GM23248 (cell line): ENCODE measurements around the gene MIS12. TPM values are rescaled to one million over a fixed set of nuclear protein-coding genes. Genes with fewer than 3 reads are reported as not detected.
A peak's percentile ranks its signal among the peaks of the same experiment; 100 is the strongest.

Experiments
- DNase-seq: peaks from one replicate; pipeline ENCODE4 v3.0.0-alpha.2; 2015
- H2AFZ ChIP-seq: fragments of 200-600 bp; sonication (generic); 2 replicates; pipeline ENCODE4 v1.6.1; 2016; ENCODE audit warnings: antibody characterized with exemption
- H3F3A ChIP-seq: fragments of 200-600 bp; sonication (generic); 2 replicates; pipeline ENCODE4 v1.6.1; 2016; ENCODE audit warnings: mild to moderate bottlenecking, antibody characterized with exemption, mixed run types; ENCODE audit not compliant: insufficient read depth
- H3K27ac ChIP-seq: fragments of 200-600 bp; sonication (generic); 2 replicates; pipeline ENCODE4 v1.5.1; 2016; ENCODE audit warnings: mild to moderate bottlenecking
- H3K27me3 ChIP-seq: fragments of 200-600 bp; sonication (generic); replicated peaks from 2 replicates; pipeline ENCODE4 v1.6.1; 2016; ENCODE audit warnings: mild to moderate bottlenecking; ENCODE audit not compliant: insufficient read depth
- H3K36me3 ChIP-seq: fragments of 200-600 bp; sonication (generic); 2 replicates; pipeline ENCODE4 v1.6.1; 2016; ENCODE audit warnings: low read depth, mild to moderate bottlenecking
- H3K4me1 ChIP-seq: fragments of 200-600 bp; sonication (generic); 2 replicates; pipeline ENCODE4 v1.6.1; 2016; ENCODE audit warnings: mild to moderate bottlenecking; ENCODE audit not compliant: insufficient read depth
- H3K4me2 ChIP-seq: fragments of 200-600 bp; sonication (generic); one replicate; pipeline ENCODE4 v1.6.1; 2016; ENCODE audit warnings: mild to moderate bottlenecking; ENCODE audit not compliant: unreplicated experiment
- H3K4me3 ChIP-seq: fragments of 200-600 bp; sonication (generic); 2 replicates; pipeline ENCODE4 v1.5.1; 2016; ENCODE audit warnings: mild to moderate bottlenecking
- H3K79me2 ChIP-seq: fragments of 200-600 bp; sonication (generic); 2 replicates; pipeline ENCODE4 v1.6.1; 2016; ENCODE audit warnings: mild to moderate bottlenecking; ENCODE audit not compliant: insufficient read depth
- H3K9ac ChIP-seq: fragments of 200-600 bp; sonication (generic); 2 replicates; pipeline ENCODE4 v1.6.1; 2016; ENCODE audit warnings: mild to moderate bottlenecking
- H3K9me2 ChIP-seq: fragments of 200-600 bp; sonication (generic); 2 replicates; pipeline ENCODE4 v1.6.1; 2016; ENCODE audit warnings: mixed run types, mild to moderate bottlenecking, moderate library complexity; ENCODE audit not compliant: insufficient read depth
- H3K9me3 ChIP-seq: fragments of 200-600 bp; sonication (generic); one replicate; pipeline ENCODE4 v1.6.1; 2017; ENCODE audit warnings: low read depth
- H4K20me1 ChIP-seq: fragments of 200-600 bp; sonication (generic); 2 replicates; pipeline ENCODE4 v1.6.0; 2016; ENCODE audit not compliant: insufficient read depth
- EZH2 ChIP-seq: fragments of 200-600 bp; sonication (generic); IDR thresholded peaks from 2 replicates; pipeline ENCODE4 v1.6.1; 2018; ENCODE audit warnings: antibody characterized with exemption, mild to moderate bottlenecking; ENCODE audit not compliant: insufficient read depth, poor library complexity, severe bottlenecking
- EZH2phosphoT487 ChIP-seq: fragments of 200-600 bp; sonication (generic); IDR thresholded peaks from 2 replicates; pipeline ENCODE4 v1.6.1; 2018; ENCODE audit warnings: antibody characterized with exemption, moderate library complexity, mild to moderate bottlenecking, low read depth; ENCODE audit not compliant: insufficient read depth
- WGBS, 2 experiments: methylation state at CpG; one replicate each; pipeline ENCODE4 v1.1.6; 2015 to 2017; ENCODE audit warnings: low lambda C conversion rate in 2 of 2, low coverage in 1 of 2; ENCODE audit errors: missing lambda C conversion rate in 2 of 2; 5-methylcytosine and 5-hydroxymethylcytosine counted together
- in situ Hi-C: fragments of 300-500 bp; cut with MboI; formaldehyde crosslinking; loops from 2 replicates; pipeline ENCODE4 v1.15.0; 2020
- polyA plus RNA-seq: library from polyadenylated mRNA; unstranded; fragments of >200 nt; fragmentation: Nextera tagmentation; extraction: Ambion mirVana; gene quantifications from 2 replicates; pipeline ENCODE4 v1.2.1, GENCODE V29; 2016
- total RNA-seq: library from RNA; depleted of rRNA; stranded (reverse); fragments of >200 nt; shearing (Covaris generic); gene quantifications from 2 replicates; pipeline ENCODE4 v1.2.3, GENCODE V29; 2014

MIS12 gene
- total and polyA plus RNA-seq, 2 experiments from 2014 or later, result 12.9 to 13.4 TPM

DNA sequence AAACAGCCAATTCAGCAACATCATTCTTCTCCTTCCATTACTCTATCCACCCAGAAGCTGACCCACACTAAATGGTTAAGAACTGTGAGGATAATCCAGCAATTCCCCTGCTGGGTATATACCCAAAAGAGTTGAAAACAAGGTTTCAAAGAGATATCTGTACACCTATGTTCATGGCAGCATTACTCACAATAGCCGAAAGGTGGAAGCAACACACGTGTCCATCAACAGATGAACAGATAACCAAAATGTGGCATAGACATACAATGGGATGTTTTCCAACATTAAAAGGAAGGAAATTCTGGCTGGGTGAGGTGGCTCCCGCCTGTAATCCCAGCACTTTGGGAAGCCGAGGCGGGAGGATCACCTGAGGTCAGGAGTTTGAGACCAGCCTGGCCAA, 19.9 kb downstream of the MIS12 start:
- in situ Hi-C loops, result no loop called here
- no peaks in the 10 kb centered on the region for H4K20me1 ChIP-seq

DNA sequence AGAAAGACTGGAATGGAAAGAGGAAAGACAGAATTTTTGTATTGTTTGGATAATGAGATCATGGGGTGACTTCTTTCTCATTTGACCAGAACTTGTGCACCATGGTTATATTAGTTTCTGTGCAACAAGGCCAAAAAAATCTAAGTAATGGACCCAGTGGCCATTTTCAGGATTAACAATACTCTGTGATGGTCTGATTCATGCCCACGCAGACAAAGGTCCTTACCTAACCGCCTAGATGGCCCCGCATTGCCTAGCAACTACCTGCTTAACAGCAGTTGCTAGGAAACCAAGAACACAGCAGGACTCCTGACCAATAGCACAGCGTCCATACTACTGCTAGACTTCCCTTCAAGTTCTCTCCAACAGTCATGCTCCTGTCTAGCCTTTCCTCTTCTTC, 22.4 kb downstream of the MIS12 start:
- in situ Hi-C loops, result no loop called here
- no peaks in the 10 kb centered on the region for H3K36me3 ChIP-seq
- no peak overlapping the region for H3K4me3 ChIP-seq
- no peaks in the 10 kb centered on the region for H3K79me2 ChIP-seq
- H3K9ac ChIP-seq, result no peak overlapping the region
- TF ChIP-seq EZH2 (no peak), EZH2phosphoT487 (no peak)
- 0 out of 2 replicates have a peak overlapping the region, but pooled peaks have one; percentile 18 for H3K27ac ChIP-seq
- 46 to 52% methylated on average over 4 of the region's 4 CpGs for WGBS, 2 experiments
- no peaks in the 10 kb centered on the region for H3K27me3 ChIP-seq
- H3F3A ChIP-seq, result no peaks in the 10 kb centered on the region
- H2AFZ ChIP-seq, result no peak overlapping the region
- H3K4me2 ChIP-seq, result no peak overlapping the region
- no peaks in the 10 kb centered on the region for H3K9me3 ChIP-seq
- H3K9me2 ChIP-seq, result no peaks in the 10 kb centered on the region
- no peaks in the 10 kb centered on the region for H4K20me1 ChIP-seq
- DNase-seq, result peak; percentile 30
- H3K4me1 ChIP-seq, result no peaks in the 10 kb centered on the region; the same call in 1 of the 2 replicates

More for the DNA sequence above, 19.9 kb downstream of the MIS12 start:
- H3K36me3 ChIP-seq, result no peaks in the 10 kb centered on the region
- H3K9me3 ChIP-seq, result no peaks in the 10 kb centered on the region
- H3K27ac ChIP-seq, result no peak overlapping the region
- H2AFZ ChIP-seq, result no peak overlapping the region
- no peaks in the 10 kb centered on the region for H3K79me2 ChIP-seq
- TF ChIP-seq EZH2phosphoT487 (no peak), EZH2 (no peak)
- no peak overlapping the region for H3K4me3 ChIP-seq
- H3K4me1 ChIP-seq, result no peaks in the 10 kb centered on the region; the same call in 1 of the 2 replicates
- H3K4me2 ChIP-seq, result no peak overlapping the region
- no peaks in the 10 kb centered on the region for H3K27me3 ChIP-seq
- 99 to 100% methylated on average over 4 to 5 of the region's 5 CpGs for WGBS, 2 experiments
- no peak for DNase-seq
- peaks cover 5% of the 10 kb centered on the region; the same call in 1 of the 2 replicates for H3F3A ChIP-seq
- H3K9ac ChIP-seq, result no peak overlapping the region
- H3K9me2 ChIP-seq, result no peaks in the 10 kb centered on the region

- H3K4me1 ChIP-seq, result no peaks in the 10 kb centered on the region; the same call in 1 of the 2 replicates
- no peak for TF ChIP-seq EZH2
- in situ Hi-C loops, result no loop called here
- H3K36me3 ChIP-seq, result no peaks in the 10 kb centered on the region
- 66 to 69% methylated on average over 8 of the region's 8 CpGs for WGBS, 2 experiments
- H3K4me2 ChIP-seq, result no peak overlapping the region
- H2AFZ ChIP-seq, result no peak overlapping the region
- peak; percentile 46 for DNase-seq
- H3K79me2 ChIP-seq, result no peaks in the 10 kb centered on the region; the same call in 1 of the 2 replicates
- H3K9me2 ChIP-seq, result no peaks in the 10 kb centered on the region
- H3K27me3 ChIP-seq, result no peaks in the 10 kb centered on the region
- no peaks in the 10 kb centered on the region for H3F3A ChIP-seq
- no peak overlapping the region for H3K9ac ChIP-seq
- H3K9me3 ChIP-seq, result no peaks in the 10 kb centered on the region
- H3K27ac ChIP-seq, result 0 out of 2 replicates have a peak overlapping the region, but pooled peaks have one; percentile 18
- no peaks in the 10 kb centered on the region for H4K20me1 ChIP-seq
- H3K4me3 ChIP-seq, result no peak overlapping the region
Measured at GRCh38 chr17:5509482-5509881, 23.1 kb downstream of the MIS12 start.

GRCh38 chr17:5510771-5511170, 24.4 kb downstream of the MIS12 start:
- peaks cover 9% of the 10 kb centered on the region; the same call in 1 of the 2 replicates for H3K36me3 ChIP-seq
- no peaks in the 10 kb centered on the region for H3K27me3 ChIP-seq
- no peaks in the 10 kb centered on the region; the same call in 1 of the 2 replicates for H3K79me2 ChIP-seq
- H3K9me2 ChIP-seq, result no peaks in the 10 kb centered on the region
- TF ChIP-seq EZH2phosphoT487, result no peak
- TF ChIP-seq EZH2, result no peak
- peaks cover 4% of the 10 kb centered on the region; the same call in 1 of the 2 replicates for H3F3A ChIP-seq
- in situ Hi-C loops, result no loop called here
- 71% methylated on average over 8 of the region's 8 CpGs for WGBS, 2 experiments
- no peak overlapping the region for H2AFZ ChIP-seq
- H3K9me3 ChIP-seq, result no peaks in the 10 kb centered on the region
- H3K4me3 ChIP-seq, result no peak overlapping the region
- no peak overlapping the region for H3K9ac ChIP-seq
- H3K4me1 ChIP-seq, result peaks cover 5% of the 10 kb centered on the region
- no peak overlapping the region for H3K27ac ChIP-seq
- DNase-seq, result no peak
- no peaks in the 10 kb centered on the region for H4K20me1 ChIP-seq
- no peak overlapping the region for H3K4me2 ChIP-seq
